HFFc6 (cell line): ENCODE measurements around the gene PLXNB2. TPM values are rescaled to one million over a fixed set of nuclear protein-coding genes. Genes with fewer than 3 reads are reported as not detected.

Experiments used
- DNase-seq: peaks from one replicate; pipeline ENCODE4 v3.0.0-alpha.2; 2018
- H3K27ac Mint-ChIP-seq: 2 replicates; pipeline ENCODE4 v1.8.0; 2020; ENCODE audit warnings: mild to moderate bottlenecking, mixed read lengths
- H3K27me3 Mint-ChIP-seq: 2 replicates; pipeline ENCODE4 v1.8.0; 2021; ENCODE audit warnings: mild to moderate bottlenecking, moderate library complexity, mixed read lengths; ENCODE audit not compliant: insufficient read depth
- H3K36me3 Mint-ChIP-seq: 2 replicates; pipeline ENCODE4 v1.8.0; 2021; ENCODE audit warnings: low read depth, mixed read lengths
- H3K4me1 Mint-ChIP-seq: 2 replicates; pipeline ENCODE4 v1.8.0; 2020; ENCODE audit warnings: low read depth, mixed read lengths
- H3K4me3 Mint-ChIP-seq: 2 replicates; pipeline ENCODE4 v1.8.0; 2020; ENCODE audit warnings: mild to moderate bottlenecking, moderate library complexity, mixed read lengths
- H3K9me3 Mint-ChIP-seq: 2 replicates; pipeline ENCODE4 v1.8.0; 2020; ENCODE audit warnings: mild to moderate bottlenecking, mixed read lengths
- total RNA-seq, 6 experiments: library from RNA; stranded (reverse); fragmentation: NEBNext Ultra II Directional; extraction: Animal tissue kit (Norgen Biotek cat#: 25700); gene quantifications; 2 replicates in 1 of 6; 3 replicates in 5 of 6; pipeline ENCODE4 v1.2.3, GENCODE V29; 2021
- TF ChIP-seq, protein P1 (sequence below): fragments of 200-600 bp; sonication (generic); IDR thresholded peaks from 2 replicates; pipeline ENCODE4 v1.5.0; 2021; ENCODE audit warnings: antibody characterized with exemption, mild to moderate bottlenecking

The PLXNB2 gene
- total RNA-seq, 6 experiments from 2014 or later, result 280 to 370 (median 291) TPM

DNA sequence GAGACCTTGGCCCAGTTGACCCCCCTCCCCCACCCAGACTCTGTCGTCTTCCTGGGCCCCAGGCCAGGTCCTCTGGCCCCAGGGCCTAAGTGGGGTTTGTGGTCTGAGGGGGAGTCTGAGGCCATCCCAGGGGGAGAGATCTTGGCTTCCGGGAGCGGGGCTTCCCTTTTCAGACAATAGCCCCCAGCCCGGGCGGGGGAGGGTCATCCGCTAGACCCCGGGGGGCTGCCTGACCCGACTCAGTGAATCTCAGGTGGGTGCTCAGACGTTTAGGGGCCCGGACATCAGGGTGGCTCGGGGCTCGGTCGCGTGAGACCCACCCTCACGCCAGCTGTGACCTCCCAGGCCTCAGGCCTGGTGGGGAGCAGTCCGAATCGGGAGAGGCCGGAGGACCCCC is 37.9 kb downstream of the PLXNB2 start:
- Mint-ChIP-seq H3K27ac (no peak overlapping the region), H3K9me3 (no peaks in the 10 kb centered on the region), H3K27me3 (peaks cover 8% of the 10 kb centered on the region), H3K4me3 (peak overlapping the region; percentile 51), H3K4me1 (peaks cover 7% of the 10 kb centered on the region; the same call in 1 of the 2 replicates), H3K36me3 (peaks cover 6% of the 10 kb centered on the region; the same call in 1 of the 2 replicates)
- TF ChIP-seq, protein P1, sequence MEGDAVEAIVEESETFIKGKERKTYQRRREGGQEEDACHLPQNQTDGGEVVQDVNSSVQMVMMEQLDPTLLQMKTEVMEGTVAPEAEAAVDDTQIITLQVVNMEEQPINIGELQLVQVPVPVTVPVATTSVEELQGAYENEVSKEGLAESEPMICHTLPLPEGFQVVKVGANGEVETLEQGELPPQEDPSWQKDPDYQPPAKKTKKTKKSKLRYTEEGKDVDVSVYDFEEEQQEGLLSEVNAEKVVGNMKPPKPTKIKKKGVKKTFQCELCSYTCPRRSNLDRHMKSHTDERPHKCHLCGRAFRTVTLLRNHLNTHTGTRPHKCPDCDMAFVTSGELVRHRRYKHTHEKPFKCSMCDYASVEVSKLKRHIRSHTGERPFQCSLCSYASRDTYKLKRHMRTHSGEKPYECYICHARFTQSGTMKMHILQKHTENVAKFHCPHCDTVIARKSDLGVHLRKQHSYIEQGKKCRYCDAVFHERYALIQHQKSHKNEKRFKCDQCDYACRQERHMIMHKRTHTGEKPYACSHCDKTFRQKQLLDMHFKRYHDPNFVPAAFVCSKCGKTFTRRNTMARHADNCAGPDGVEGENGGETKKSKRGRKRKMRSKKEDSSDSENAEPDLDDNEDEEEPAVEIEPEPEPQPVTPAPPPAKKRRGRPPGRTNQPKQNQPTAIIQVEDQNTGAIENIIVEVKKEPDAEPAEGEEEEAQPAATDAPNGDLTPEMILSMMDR, result no peak
- DNase-seq, result no peak

DNA sequence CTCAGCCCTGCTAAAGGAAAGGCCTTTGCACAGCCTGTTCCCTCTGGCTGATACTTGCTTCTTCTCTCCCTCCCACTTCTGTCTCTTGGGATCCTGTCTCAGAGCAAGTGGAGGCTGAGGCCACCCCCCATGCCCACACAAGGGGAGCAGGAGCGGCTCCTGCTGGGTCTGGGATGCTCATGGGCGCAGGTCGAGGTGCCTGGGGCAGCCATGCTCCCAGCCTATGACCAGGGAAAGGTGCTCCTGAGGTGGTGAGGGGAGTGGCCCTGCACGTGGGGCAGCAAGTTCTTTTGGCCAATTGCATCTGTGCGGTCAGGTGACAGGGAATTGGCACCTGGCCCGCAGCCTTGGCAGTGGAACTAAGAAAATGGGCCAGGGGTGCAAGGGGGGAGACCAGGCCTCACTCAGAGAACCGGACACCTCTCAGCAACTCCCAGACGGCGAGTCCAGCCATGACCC is 38.8 kb downstream of the PLXNB2 start:
- Mint-ChIP-seq H3K27me3 (peaks cover 8% of the 10 kb centered on the region), H3K36me3 (peaks cover under 1% of the 10 kb centered on the region; the same call in 1 of the 2 replicates), H3K9me3 (no peaks in the 10 kb centered on the region), H3K4me3 (no peak overlapping the region), H3K4me1 (peaks cover 1% of the 10 kb centered on the region; the same call in 1 of the 2 replicates), H3K27ac (no peak overlapping the region)
- DNase-seq, result no peak
- TF ChIP-seq, protein P1, result no peak

DNA sequence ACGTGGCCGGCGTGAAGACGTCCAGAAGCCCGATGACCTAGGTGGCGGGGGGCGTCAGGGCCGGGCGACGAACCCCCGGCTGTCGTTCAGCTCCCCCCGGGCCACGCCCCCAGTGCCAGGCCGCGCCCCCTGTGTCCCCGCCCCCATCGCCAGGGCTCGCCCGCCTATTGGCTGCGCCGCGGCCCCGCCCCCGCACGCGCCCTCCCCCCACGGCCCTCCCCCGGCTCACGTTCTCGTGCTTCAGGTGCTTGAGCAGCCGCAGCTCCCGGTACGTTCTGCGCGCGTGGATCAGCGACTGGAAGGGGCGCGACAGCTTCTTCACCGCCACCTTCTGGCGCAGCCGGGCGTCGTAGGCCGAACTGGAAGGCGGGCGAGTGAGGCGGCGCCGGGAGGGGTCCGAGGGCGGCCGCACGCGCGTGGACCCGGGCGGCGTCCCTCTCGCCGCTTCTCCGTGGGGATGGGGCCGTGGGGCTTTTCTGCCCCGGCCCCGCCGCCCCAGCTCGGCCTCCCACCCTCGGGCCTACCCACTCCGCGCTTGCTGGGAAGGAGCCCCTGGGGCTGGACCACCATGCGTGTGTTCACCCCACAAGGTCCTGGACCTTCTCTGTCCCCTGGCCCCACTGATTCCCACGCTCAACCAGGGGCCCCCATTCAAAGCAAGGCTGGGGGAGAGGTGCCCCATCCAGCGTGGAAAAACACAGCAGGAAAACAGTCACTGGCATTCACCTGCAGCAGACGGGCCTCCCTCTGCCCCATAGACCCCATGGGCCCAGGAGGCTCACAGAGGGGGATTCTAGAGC is 39.7 kb downstream of the PLXNB2 start:
- no peaks in the 10 kb centered on the region for H3K9me3 Mint-ChIP-seq
- H3K27ac Mint-ChIP-seq, result no peak overlapping the region
- DNase-seq, result peak; percentile 41
- TF ChIP-seq, protein P1, result peak; percentile 35; the same call in 1 of the 2 replicates
- H3K4me3 Mint-ChIP-seq, result no peak overlapping the region
- H3K36me3 Mint-ChIP-seq, result no peaks in the 10 kb centered on the region
- H3K27me3 Mint-ChIP-seq, result peaks cover 8% of the 10 kb centered on the region
- peaks cover under 1% of the 10 kb centered on the region; the same call in 1 of the 2 replicates for H3K4me1 Mint-ChIP-seq

DNA sequence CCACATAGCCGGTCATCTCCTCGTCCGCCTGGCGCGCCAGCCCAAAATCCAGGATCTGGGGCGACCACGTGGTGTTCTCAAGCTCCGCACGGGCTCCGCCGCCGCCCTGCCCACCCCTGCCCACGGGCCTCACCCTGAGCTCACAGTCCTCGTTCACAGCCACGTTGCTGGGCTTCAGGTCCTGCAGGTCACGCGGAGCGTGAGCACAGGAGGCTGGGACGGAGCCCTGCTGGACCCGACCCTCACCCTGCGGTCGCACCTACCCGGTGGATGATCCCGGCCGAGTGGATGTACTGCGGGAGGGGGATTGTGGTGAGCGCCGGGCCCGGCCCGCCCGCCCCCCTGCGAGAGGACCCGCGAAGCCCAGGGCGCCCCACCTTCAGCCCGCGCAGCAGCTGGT is 40.5 kb downstream of the PLXNB2 start:
- no peak for DNase-seq
- Mint-ChIP-seq H3K4me3 (no peak overlapping the region), H3K9me3 (no peaks in the 10 kb centered on the region), H3K36me3 (no peaks in the 10 kb centered on the region), H3K4me1 (peaks cover 8% of the 10 kb centered on the region), H3K27ac (no peak overlapping the region), H3K27me3 (peaks cover 8% of the 10 kb centered on the region)
- TF ChIP-seq, protein P1, result no peak

DNA sequence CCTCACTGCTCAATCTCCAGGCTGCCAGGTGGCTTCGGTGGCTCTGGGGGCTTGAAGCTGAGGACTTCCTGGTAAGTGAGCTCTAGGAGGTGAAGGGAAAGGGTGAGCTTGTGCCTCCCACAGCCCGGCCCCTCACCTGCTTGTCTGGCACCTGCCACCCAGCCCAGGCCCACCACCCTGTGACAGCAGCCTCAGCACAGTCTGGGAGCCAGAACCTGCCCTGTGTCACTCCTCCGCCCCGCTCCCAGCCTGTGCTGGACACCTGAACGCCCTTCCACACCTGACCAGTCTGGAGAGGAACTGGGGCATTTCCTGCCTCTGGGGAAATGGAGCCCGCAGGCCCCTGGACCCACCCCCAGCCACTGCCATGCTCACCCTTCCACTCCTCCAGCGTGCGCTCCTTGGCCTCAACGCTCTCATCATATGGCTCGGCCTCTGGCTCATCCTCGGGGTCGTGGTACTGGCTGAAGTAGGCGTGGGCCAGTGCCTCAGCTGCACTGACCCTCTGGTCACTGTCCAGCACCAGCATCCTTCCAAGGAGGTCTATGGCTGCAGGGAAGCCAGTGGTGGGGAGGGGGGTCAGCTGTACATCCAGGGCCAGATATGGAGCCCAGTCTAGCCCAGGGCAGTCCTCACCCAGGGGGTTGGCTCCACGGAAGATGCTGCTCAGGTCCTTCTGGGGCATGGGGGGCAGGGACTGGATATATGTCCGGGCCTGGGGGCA is 42.3 kb downstream of the PLXNB2 start:
- Mint-ChIP-seq H3K4me1 (peaks cover 8% of the 10 kb centered on the region), H3K27ac (no peak overlapping the region), H3K36me3 (no peaks in the 10 kb centered on the region), H3K9me3 (no peaks in the 10 kb centered on the region), H3K27me3 (peaks cover 4% of the 10 kb centered on the region), H3K4me3 (no peak overlapping the region)
- no peak for DNase-seq
- TF ChIP-seq, protein P1, result no peak
